CD4-positive, alpha-beta T cell treated with Interleukin-2 at 100 ng/mL for 4 hours (primary cell): ENCODE results near the gene CDC34.
A peak's percentile ranks its signal among the peaks of the same experiment; 100 is the strongest.

Experiments used
- DNase-seq: peaks from one replicate; pipeline ENCODE4 v3.0.0-alpha.2; 2020; ENCODE audit warnings: low spot score

The CDC34 gene

DNA sequence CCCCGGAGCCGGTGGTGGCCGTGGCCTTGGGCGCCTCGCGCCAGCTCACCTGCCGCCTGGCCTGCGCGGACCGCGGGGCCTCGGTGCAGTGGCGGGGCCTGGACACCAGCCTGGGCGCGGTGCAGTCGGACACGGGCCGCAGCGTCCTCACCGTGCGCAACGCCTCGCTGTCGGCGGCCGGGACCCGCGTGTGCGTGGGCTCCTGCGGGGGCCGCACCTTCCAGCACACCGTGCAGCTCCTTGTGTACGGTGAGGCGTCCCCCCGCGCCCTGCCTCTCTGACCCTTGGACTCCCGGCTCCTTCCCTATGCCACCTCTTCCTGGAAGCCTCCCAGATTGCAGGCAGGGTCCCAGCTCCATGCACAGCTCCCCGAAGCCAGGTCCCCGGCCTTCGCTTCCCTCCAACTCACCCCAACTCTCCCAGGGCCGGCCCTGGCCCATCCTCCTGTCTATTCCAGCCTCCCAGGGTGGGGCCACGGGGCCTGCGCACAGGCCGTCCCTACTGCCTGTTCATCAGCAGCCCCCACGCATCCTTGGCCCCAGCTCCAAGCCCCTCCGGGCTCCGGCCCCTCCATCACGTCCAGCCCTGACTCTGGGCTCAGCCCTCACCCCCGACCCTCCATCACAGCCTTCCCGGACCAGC is 33.6 kb upstream of the CDC34 start:
- no peak for DNase-seq

DNA sequence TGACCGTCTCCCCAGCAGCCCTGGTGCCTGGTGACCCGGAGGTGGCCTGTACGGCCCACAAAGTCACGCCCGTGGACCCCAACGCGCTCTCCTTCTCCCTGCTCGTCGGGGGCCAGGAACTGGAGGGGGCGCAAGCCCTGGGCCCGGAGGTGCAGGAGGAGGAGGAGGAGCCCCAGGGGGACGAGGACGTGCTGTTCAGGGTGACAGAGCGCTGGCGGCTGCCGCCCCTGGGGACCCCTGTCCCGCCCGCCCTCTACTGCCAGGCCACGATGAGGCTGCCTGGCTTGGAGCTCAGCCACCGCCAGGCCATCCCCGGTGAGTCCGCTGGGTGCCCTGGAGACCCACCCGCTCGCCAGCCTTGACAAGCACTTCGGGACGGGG is 33.1 kb upstream of the CDC34 start:
- DNase-seq: no peak

DNA sequence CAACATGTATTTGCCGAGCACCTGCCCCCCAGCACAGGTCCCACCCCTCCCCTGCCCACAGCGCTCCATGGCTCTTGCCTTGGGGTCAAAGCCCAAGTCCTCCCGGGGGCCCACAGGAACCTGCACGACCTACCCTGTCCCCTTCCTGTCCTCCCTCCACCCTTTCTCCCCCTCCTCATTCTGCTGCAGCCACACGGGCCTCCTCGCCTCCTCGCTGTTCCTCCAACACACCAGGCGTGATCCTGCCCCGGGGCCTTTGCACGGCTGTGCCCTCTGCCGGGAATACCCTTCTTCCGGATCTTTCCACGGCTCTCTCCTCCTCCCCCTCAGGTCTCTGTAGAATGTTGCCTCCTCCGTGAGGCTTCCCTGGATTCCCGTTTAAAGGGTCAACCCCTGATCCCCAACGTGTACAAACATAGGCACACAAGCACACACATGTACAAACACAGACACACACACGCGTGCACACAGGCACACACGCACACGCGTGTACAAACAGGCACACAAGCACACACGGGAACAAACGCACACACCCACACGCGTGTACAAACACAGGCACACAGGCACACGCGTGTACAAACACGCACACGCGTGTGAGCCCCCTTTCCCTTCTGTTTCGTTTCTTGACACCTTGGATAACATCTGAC is 32.5 kb upstream of the CDC34 start:
- no peak for DNase-seq

DNA sequence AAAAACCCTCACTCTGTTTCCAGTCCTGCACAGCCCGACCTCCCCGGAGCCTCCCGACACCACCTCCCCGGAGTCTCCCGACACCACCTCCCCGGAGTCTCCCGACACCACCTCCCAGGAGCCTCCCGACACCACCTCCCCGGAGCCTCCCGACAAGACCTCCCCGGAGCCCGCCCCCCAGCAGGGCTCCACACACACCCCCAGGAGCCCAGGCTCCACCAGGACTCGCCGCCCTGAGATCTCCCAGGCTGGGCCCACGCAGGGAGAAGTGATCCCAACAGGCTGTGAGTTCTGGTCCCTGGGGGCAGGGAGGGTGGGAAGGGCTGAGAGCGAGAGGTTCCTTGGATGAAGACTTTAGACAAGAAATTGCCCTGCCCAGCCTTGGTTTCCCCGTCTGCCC is 29.9 kb upstream of the CDC34 start:
- no peak for DNase-seq

DNA sequence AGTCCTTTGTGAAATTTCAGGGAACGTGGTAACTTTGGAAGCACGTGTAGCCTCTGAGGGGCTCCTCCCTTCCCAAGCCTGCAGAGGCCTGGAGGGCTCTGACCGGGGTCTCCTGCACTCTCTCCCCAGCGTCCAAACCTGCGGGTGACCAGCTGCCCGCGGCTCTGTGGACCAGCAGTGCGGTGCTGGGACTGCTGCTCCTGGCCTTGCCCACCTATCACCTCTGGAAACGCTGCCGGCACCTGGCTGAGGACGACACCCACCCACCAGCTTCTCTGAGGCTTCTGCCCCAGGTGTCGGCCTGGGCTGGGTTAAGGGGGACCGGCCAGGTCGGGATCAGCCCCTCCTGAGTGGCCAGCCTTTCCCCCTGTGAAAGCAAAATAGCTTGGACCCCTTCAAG is 26.9 kb upstream of the CDC34 start:
- no peak for DNase-seq

GRCh38 chr19:506404-507285 is 24.9 kb upstream of the CDC34 start:
- DNase-seq: peak; percentile 97

GRCh38 chr19:507286-508203 is 24.0 kb upstream of the CDC34 start, which contains the start of gene TPGS1:
TSS of gene TPGS1 (plus strand) at chr19:507497. CDS start at chr19:507507, 10 bp downstream.
- DNase-seq: peak; percentile 70

DNA sequence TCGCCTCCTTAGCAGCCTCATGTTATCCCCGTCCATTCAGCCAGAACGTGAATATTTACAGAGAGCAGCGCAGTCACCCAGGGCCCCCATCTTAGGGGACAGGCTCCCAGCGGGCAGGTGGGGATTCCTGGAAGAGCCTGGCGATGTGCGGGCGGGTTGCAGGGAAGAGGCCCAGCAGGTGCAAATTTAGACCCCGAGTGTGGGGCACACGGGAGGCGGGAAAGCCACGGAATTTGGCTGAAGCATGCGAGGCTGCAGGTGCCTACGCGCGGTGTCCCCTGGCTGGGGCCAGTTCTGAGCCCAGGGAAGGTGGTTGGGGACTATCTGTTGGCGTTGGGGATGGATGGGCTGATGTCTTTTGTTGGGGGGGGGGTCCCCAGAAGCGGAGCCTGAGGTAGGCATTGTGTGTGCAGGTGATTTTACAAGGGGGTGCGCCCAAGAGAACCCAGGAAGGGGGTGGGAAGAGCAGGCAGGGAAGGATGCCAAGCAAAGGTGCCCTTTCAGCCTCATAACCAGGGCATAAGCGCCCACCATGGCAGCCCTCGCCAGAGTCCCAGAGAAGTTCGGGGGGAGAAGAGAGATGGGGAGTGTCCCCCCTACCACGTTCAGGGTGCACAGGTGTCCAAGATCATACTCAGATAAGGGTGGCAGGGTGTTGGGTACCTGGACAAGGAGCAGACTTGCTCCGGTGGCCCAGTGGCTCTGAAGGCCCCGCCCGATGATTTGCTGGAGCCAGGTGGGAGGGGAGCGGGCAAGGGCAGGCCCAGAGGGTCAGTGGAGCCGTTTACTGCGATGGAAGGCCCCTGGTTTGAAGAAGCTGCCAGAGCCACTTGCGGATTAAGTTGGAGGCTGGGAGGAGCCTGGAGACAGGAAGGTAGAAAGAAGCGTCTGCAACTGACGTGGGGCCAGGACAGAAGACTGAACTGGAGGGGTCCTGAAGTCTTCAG is 23.1 kb upstream of the CDC34 start:
- DNase-seq: no peak

GRCh38 chr19:510606-511100 is 20.9 kb upstream of the CDC34 start:
- peak; percentile 95 for DNase-seq

DNA sequence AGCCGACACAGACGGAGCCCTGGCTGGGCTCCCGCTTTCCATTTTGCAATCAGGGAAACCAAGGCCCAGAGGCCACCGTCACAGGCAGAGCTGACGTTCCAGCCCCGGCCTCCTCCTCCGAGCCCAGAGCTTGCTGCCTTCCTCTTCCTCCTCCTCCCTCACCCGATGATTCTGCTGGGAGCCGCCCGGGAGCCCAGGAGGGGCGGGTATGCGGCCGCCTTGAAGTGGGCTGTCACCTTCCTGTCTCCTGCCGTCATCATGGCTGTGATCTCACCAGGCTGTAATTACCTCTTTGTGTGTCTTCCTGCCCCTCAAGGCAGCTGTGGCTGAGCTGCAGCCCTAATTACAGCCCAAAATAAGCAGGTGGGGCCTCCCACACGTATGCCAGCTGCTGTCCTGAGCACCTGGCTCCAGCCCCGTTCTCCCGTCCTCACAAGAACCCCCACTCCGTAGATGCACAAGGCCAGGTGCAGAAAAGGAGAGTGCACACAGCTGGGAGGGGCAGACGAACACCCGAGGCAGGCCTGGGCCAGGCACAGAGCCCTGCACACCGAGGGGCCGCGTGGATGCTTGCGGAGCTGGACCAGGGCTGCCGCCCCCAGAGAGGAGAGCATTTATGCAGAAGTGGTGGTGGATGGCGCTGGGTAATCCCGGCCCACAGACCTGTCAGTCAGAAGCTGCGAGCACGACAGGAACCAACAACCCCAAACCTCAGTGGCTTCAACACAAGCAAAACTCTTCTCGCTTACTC is 20.3 kb upstream of the CDC34 start:
- DNase-seq: peak; percentile 89

DNA sequence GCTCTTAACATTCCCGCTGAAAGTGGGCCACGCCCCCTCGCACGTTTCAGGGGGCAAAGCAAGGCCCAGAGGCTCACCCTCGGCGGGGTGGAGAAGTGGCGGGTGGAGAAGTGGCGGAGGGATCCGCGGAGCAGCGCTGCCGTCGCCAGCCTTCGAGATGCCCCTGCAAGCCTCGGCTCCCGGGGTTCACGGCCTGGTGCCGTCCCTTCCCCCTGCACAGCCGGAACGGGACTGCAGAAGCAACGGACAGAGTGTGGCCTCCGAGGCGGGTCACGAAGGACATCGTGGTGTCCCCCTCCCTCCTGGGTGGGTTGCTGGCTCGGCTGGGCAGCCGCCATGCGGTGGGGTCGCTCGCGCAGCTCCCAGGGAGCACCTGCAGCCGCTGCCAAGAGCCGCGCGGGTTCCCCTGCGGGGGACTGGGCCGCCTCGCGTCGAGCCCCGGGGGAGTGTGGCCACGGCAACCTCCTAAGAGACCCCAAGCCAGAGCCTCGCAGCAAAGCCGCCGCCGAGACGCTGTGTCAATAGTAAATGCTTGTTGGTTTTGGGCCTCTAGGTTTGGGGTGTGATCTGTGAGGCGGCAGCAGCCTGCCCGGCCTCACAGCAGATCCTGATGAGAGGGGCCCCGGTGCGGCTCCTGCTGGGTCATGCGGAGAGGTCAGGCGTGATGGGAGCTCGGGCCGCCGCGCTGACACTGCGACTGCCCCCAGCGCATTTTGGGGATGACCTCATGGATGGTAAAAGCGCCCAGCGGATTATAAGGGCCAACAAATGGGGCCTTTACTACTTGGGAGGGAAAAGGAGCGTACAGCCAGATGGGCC is 18.8 kb upstream of the CDC34 start:
- DNase-seq: no peak

GRCh38 chr19:513368-514165 is 18.0 kb upstream of the CDC34 start:
- DNase-seq: no peak

DNA sequence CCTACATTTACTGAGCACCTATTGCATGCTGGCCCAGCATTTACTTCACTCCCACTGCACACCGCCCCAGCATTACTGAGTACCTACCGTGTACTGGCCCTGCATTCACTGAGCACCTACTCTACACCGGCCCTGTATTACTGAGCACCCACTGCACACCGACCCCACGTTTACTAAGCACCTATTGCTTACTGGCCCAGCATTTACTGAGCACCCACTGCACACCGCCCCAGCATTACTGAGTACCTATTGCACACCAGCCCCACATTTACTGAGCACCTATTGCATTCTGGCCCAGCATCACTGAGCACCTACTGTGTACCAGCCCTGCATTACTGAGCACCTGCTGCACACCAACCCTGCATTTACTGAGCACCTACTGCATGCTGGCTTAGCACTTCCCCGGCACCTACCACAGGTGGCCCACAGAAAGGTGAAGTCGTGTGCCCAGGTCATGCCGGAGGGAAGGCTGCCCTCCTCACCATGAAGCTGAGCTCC is 17.3 kb upstream of the CDC34 start:
- no peak for DNase-seq

- DNase-seq: no peak
Measured at GRCh38 chr19:517721-518597, 13.6 kb upstream of the CDC34 start.

GRCh38 chr19:518598-519231 is 12.8 kb upstream of the CDC34 start:
- DNase-seq: peak; percentile 65

- DNase-seq: no peak
Measured at GRCh38 chr19:519449-519865, 12.1 kb upstream of the CDC34 start.
